Testis (tissue), 3 donors: ENCODE data around the gene NFATC2. TPM values are rescaled to one million over a fixed set of nuclear protein-coding genes. Genes with fewer than 3 reads are reported as not detected.

Experiments
- DNase-seq: peaks from one replicate; pipeline ENCODE4 v3.0.0-alpha.2; 2019
- H3K27ac ChIP-seq, 2 donors: fragments of 200-600 bp; sonication (generic); one replicate each; pipeline ENCODE4 v1.5.1; 2019
- H3K27me3 ChIP-seq: fragments of 200-600 bp; sonication (generic); one replicate; pipeline ENCODE4 v1.5.1; 2019
- H3K36me3 ChIP-seq: fragments of 200-600 bp; sonication (generic); one replicate; pipeline ENCODE4 v1.5.1; 2017; ENCODE audit warnings: low read depth; ENCODE audit errors: missing control alignments
- H3K4me1 ChIP-seq: fragments of 200-600 bp; sonication (generic); one replicate; pipeline ENCODE4 v1.5.1; 2019
- H3K4me3 ChIP-seq, 2 donors: fragments of 200-600 bp; sonication (generic); one replicate each; pipeline ENCODE4 v1.5.1; 2017 to 2019
- H3K9me3 ChIP-seq: fragments of 200-600 bp; sonication (generic); one replicate; pipeline ENCODE4 v1.5.1; 2017
- CTCF ChIP-seq, 3 experiments: fragments of 450-650 bp in 2 of 3; fragments of 200-600 bp in 1 of 3; sonication (generic) in 1 of 3; IDR thresholded peaks; one replicate each; pipeline ENCODE4 v1.5.1; 2016 to 2019; ENCODE audit warnings: antibody characterized with exemption in 3 of 3, mild to moderate bottlenecking in 2 of 3, moderate library complexity in 1 of 3
- POLR2A ChIP-seq: fragments of 450-650 bp; IDR thresholded peaks from one replicate; pipeline ENCODE4 v1.6.1; 2017; ENCODE audit warnings: antibody characterized with exemption, mild to moderate bottlenecking, moderate library complexity
- WGBS, 2 donors: methylation state at CpG; one replicate each; pipeline ENCODE4 v1.1.5; 2018; 5-methylcytosine and 5-hydroxymethylcytosine counted together
- intact Hi-C: fragments of 100-400 bp; cut with DNase I; formaldehyde crosslinking; loops from one replicate; pipeline ENCODE4 v1.15.1; 2023; ENCODE audit warnings: low total_unique reads
- polyA plus RNA-seq: library from polyadenylated mRNA; stranded (reverse); fragments of 350-450 nt; fragmentation: Illumina TruSeq; extraction: RNeasy Lipid Tissue Mini Kit (QIAGEN cat#74804); gene quantifications from one replicate; pipeline ENCODE4 v1.2.3, GENCODE V29; 2014; ENCODE audit warnings: low read depth, low replicate concordance; ENCODE audit not compliant: insufficient read depth
- total RNA-seq, 2 donors: library from RNA; depleted of rRNA; stranded (reverse); fragments of >200 nt; gene quantifications; one replicate each; pipeline ENCODE4 v1.2.3, GENCODE V29; 2016

Gene NFATC2
- total and polyA plus RNA-seq, 3 donors from 2014 or later = 5.4 to 7.5 (median 6.5) TPM

- Histone ChIP-seq H3K27ac (no peak overlapping the region), H3K27me3 (no peaks in the 10 kb centered on the region), H3K36me3 (no peaks in the 10 kb centered on the region), H3K9me3 (no peaks in the 10 kb centered on the region), H3K4me1 (no peaks in the 10 kb centered on the region), H3K4me3 (no peak overlapping the region)
- DNase-seq = no peak
- intact Hi-C loops = no loop called here
- WGBS, 2 donors = 82 to 88% methylated on average over 3 of the region's 3 CpGs
- TF ChIP-seq CTCF (IDR thresholded peaks at IDR 0.05) = no peak
- no peak for TF ChIP-seq POLR2A
Observed at GRCh38 chr20:51358032-51358724, 184.3 kb downstream of the NFATC2 start.

GRCh38 chr20:51357543-51357942 lies 185.0 kb downstream of the NFATC2 start:
- TF ChIP-seq CTCF (IDR thresholded peaks at IDR 0.05) = no peak
- no peak for TF ChIP-seq POLR2A
- DNase-seq = no peak
- no peaks in the 10 kb centered on the region for H3K27me3 ChIP-seq
- no peak overlapping the region for H3K4me3 ChIP-seq
- no peaks in the 10 kb centered on the region for H3K4me1 ChIP-seq
- intact Hi-C loops = no loop called here
- no peaks in the 10 kb centered on the region for H3K36me3 ChIP-seq
- no peak overlapping the region for H3K27ac ChIP-seq
- no peaks in the 10 kb centered on the region for H3K9me3 ChIP-seq
- WGBS, 2 donors = 81 to 96% methylated on average over 1 of the region's 1 CpG

GRCh38 chr20:51356871-51357270 lies 185.6 kb downstream of the NFATC2 start:
- Histone ChIP-seq H3K27ac (no peak overlapping the region), H3K27me3 (no peaks in the 10 kb centered on the region), H3K36me3 (no peaks in the 10 kb centered on the region), H3K4me1 (no peaks in the 10 kb centered on the region), H3K4me3 (no peak overlapping the region), H3K9me3 (no peaks in the 10 kb centered on the region)
- TF ChIP-seq CTCF (IDR thresholded peaks at IDR 0.05) (no peak), POLR2A (no peak)
- 81 to 87% methylated on average over 3 of the region's 3 CpGs for WGBS, 2 donors
- intact Hi-C loops = no loop called here
- DNase-seq = no peak

- no peaks in the 10 kb centered on the region for H3K27me3 ChIP-seq
- no peak overlapping the region for H3K4me3 ChIP-seq
- 72 to 85% methylated on average over 6 to 7 of the region's 7 CpGs for WGBS, 2 donors
- TF ChIP-seq POLR2A (no peak), CTCF (IDR thresholded peaks at IDR 0.05) (no peak)
- no peaks in the 10 kb centered on the region for H3K4me1 ChIP-seq
- H3K9me3 ChIP-seq = no peaks in the 10 kb centered on the region
- H3K27ac ChIP-seq = no peak overlapping the region
- no peaks in the 10 kb centered on the region for H3K36me3 ChIP-seq
- no peak for DNase-seq
- intact Hi-C loops = no loop called here
Observed at GRCh38 chr20:51354769-51355319, 187.7 kb downstream of the NFATC2 start.
